Epidermal melanocyte (primary cell): Measurements from ENCODE around the gene ASPHD2.
"Not testable (repeated sequence)": the region's sequence is repeated elsewhere in the genome, so short reads cannot be mapped to it uniquely, and the experiment has no call there.

Source experiments
- DNase-seq: peaks from one replicate; pipeline ENCODE4 v3.0.0; 2011; ENCODE audit warnings: low spot score; ENCODE audit not compliant: insufficient read length

ASPHD2 gene

GRCh38 chr22:26416670-26417276 lies 12.3 kb upstream of the ASPHD2 start:
- peak; percentile 61 for DNase-seq

- no peak for DNase-seq
Observed at GRCh38 chr22:26417406-26417805, 11.7 kb upstream of the ASPHD2 start.

GRCh38 chr22:26418620-26419019 lies 10.4 kb upstream of the ASPHD2 start:
- DNase-seq = no peak

- no peak for DNase-seq
Observed at GRCh38 chr22:26426924-26427323, 2.1 kb upstream of the ASPHD2 start.

GRCh38 chr22:26429458-26430286 lies 612 bp downstream of the ASPHD2 start:
- DNase-seq = no peak

GRCh38 chr22:26430600-26430999 lies 1.5 kb downstream of the ASPHD2 start:
- no peak for DNase-seq

GRCh38 chr22:26431261-26431995 lies 2.4 kb downstream of the ASPHD2 start:
- DNase-seq = no peak

GRCh38 chr22:26432619-26433311 lies 3.7 kb downstream of the ASPHD2 start:
- DNase-seq = no peak

- DNase-seq = no peak
Observed at GRCh38 chr22:26433805-26434204, 4.7 kb downstream of the ASPHD2 start.

- no peak for DNase-seq
Observed at GRCh38 chr22:26435327-26436093, 6.5 kb downstream of the ASPHD2 start.

- DNase-seq = no peak
Observed at GRCh38 chr22:26436903-26437515, 7.9 kb downstream of the ASPHD2 start.

GRCh38 chr22:26437694-26438392 lies 8.8 kb downstream of the ASPHD2 start:
- DNase-seq = no peak

- not testable (repeated sequence) for DNase-seq
Observed at GRCh38 chr22:26438776-26439175, 9.7 kb downstream of the ASPHD2 start.

- no peak for DNase-seq
Observed at GRCh38 chr22:26439559-26439958, 10.5 kb downstream of the ASPHD2 start.

GRCh38 chr22:26442086-26442756 lies 13.2 kb downstream of the ASPHD2 start:
- DNase-seq = no peak

- DNase-seq = no peak
Observed at GRCh38 chr22:26443901-26444690, 15.0 kb downstream of the ASPHD2 start.

GRCh38 chr22:26444777-26445176 lies 15.7 kb downstream of the ASPHD2 start:
- no peak for DNase-seq

- DNase-seq = no peak
Observed at GRCh38 chr22:26445577-26446275, 16.7 kb downstream of the ASPHD2 start.
